ENCODE measurements around the gene OR4E2.
"Not testable (repeated sequence)": the region's sequence is repeated elsewhere in the genome, so short reads cannot be mapped to it uniquely, and the experiment has no call there.

Gene OR4E2, protein sequence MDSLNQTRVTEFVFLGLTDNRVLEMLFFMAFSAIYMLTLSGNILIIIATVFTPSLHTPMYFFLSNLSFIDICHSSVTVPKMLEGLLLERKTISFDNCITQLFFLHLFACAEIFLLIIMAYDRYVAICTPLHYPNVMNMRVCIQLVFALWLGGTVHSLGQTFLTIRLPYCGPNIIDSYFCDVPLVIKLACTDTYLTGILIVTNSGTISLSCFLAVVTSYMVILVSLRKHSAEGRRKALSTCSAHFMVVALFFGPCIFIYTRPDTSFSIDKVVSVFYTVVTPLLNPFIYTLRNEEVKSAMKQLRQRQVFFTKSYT

DNA sequence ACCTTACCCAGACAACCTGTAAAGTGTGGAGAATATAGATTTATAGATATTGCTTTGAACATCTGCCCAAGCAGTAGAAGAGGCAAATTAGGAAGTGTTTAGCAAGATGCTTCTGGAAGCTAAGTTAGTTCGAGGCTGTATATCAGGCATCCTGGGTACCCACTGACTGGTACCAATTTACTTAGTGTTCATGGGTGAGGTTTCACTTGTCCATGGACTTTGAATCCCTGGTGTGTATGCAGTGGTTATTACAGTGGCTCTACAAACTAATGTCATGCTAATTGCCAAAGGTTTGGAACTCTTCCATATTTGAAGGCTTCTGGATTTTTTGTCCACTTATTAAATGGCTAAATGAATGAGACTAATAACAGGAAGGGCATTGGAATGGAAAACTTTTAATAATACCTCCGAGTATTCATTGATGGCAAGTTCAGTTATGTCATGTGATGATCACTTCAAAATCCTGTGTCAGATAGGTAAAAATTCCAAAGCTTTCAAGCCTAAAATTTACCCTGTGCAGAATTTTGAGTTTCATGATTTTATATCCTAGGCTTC, at the start of gene OR4E2:
OR4E2 (plus strand) TSS at position 505 of the 555 bp plus-strand sequence. CDS start 11,248 bp downstream, outside the sequence.
- Histone ChIP-seq H3K9ac (ENCODE audit: low read depth, low read length) (no peak within 1 kb of the TSS), H3K27me3 (ENCODE audit: insufficient read depth, low read length) (no peaks in the 10 kb centered on the region), H3K9me3 (ENCODE audit: insufficient read depth, low read depth, low read length) (no peaks in the 10 kb centered on the region), H3K4me1 (ENCODE audit: insufficient read depth, low read length) (no peaks in the 10 kb centered on the region; the same call in 1 of the 2 replicates), H3K27ac (ENCODE audit: low read length) (no peak within 1 kb of the TSS), H3K4me3 (ENCODE audit: low read length) (no peak within 1 kb of the TSS), H3K36me3 (ENCODE audit: insufficient read depth, low read depth, low read length) (no peaks in the 10 kb centered on the region)

DNA sequence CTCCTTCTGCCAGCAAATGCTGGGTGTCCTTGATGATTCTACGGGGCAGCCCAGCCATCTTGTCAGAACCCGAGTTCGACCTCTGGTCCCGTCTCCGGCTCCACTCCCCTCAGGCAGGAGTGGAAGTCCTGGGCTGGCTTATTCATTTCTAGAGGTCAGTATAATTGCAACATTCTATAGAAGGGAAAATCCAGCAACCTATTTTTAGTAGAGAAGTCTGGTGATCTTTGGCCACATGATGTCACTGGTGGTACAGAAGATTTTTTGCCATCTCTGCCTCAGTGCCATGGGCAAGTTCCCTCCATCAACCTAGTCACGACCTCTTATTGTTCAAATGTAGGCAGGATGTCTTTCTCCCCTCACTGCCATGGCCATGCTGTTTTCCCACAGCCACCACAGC, 41.3 kb upstream of the OR4E2 start:
- Histone ChIP-seq H3K4me3 (ENCODE audit: low read length) (no peak overlapping the region), H3K9me3 (ENCODE audit: insufficient read depth, low read depth, low read length) (no peaks in the 10 kb centered on the region)

DNA sequence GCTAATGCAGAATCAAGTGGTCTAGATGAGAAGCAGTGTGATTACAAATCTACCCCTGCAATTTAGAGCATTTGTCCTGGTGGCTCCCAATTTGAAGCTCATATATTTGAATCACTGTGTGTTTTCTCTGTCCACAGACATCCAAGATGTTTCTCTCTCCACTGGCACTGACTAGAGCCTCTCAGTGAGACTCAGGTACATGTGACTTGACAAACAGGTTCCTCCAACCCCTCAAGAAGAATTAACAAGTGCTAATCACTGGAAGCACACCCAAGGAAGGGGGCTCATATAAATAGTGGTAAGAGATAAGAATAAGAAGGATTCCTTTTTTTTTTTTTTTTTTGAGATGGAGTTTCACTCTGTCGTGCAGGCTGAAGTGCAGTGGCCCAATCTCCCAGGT, 39.4 kb upstream of the OR4E2 start:
- no peaks in the 10 kb centered on the region for H3K36me3 ChIP-seq (ENCODE audit: insufficient read depth, low read depth, low read length)
- H3K9ac ChIP-seq (ENCODE audit: low read depth, low read length) = no peak overlapping the region
- no peak overlapping the region for H3K27ac ChIP-seq (ENCODE audit: low read length)
- H3K9me3 ChIP-seq (ENCODE audit: insufficient read depth, low read depth, low read length) = no peaks in the 10 kb centered on the region
- H3K4me3 ChIP-seq (ENCODE audit: low read length) = no peak overlapping the region
- peaks cover 3% of the 10 kb centered on the region; the same call in 1 of the 2 replicates for H3K4me1 ChIP-seq (ENCODE audit: insufficient read depth, low read length)
- no peaks in the 10 kb centered on the region for H3K27me3 ChIP-seq (ENCODE audit: insufficient read depth, low read length)

More for the DNA sequence above, 41.3 kb upstream of the OR4E2 start:
- Histone ChIP-seq H3K4me1 (ENCODE audit: insufficient read depth, low read length) (peaks cover 1% of the 10 kb centered on the region; the same call in 1 of the 2 replicates), H3K27me3 (ENCODE audit: insufficient read depth, low read length) (no peaks in the 10 kb centered on the region), H3K27ac (ENCODE audit: low read length) (no peak overlapping the region), H3K36me3 (ENCODE audit: insufficient read depth, low read depth, low read length) (no peaks in the 10 kb centered on the region), H3K9ac (ENCODE audit: low read depth, low read length) (no peak overlapping the region)

DNA sequence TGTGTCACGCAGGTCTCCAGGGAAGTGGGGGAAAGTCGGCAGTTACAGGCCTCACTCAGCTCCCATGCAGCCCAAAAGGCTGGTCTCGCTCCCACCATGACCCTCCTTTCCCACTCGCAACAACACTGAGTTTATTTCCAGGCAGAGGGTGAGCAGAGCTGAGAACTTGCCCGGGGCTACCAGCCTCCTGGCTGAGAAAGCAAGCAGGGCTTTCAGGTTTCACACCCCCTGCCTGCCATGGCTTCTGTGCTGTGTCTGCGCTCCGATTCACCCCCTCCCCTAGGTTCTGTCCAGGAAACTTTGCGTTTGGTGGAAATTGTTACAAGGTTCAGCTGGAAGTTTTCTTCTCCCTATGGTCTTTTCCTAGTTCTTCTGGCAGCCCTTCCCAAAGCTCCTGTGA, 36.0 kb upstream of the OR4E2 start:
- Histone ChIP-seq H3K9me3 (ENCODE audit: insufficient read depth, low read depth, low read length) (no peaks in the 10 kb centered on the region), H3K4me1 (ENCODE audit: insufficient read depth, low read length) (peaks cover 3% of the 10 kb centered on the region; the same call in 1 of the 2 replicates), H3K36me3 (ENCODE audit: insufficient read depth, low read depth, low read length) (no peaks in the 10 kb centered on the region), H3K9ac (ENCODE audit: low read depth, low read length) (no peak overlapping the region), H3K27me3 (ENCODE audit: insufficient read depth, low read length) (no peaks in the 10 kb centered on the region), H3K27ac (ENCODE audit: low read length) (no peak overlapping the region), H3K4me3 (ENCODE audit: low read length) (no peak overlapping the region)

DNA sequence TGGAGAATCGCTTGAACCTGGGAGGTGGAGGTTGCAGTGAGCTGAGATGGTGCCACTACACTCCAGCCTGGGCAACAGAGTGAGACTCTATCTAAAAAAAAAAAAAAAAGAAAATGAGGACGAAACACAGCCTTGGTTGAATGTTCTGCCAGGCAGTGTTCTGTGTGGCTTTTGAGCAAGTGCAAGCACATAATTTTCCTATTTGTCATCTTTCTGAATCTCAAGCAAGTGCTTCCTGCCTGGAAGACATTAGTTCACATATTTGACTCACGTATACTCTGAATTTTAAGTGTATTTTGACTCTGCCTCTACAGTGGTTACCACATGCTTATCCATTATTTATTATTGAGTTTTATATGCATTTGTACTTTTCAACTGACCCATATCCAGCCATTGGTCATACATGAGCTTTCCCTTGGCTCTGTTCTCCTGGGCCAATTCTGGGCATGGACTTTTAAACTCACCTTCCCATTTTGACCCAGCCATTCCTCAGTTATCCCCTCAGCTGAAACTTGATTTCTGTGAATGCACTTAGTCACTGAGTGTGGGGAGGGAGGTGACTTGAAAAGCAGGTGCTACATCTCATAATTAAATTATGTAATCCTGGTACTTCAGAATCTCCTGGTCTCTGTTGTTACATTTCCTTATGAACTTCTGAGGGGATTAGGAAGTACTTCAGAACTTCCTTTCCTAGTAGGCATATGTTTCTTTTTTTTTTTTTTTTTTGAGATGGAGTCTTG, 27.0 kb upstream of the OR4E2 start:
- H3K4me1 ChIP-seq (ENCODE audit: insufficient read depth, low read length) = no peaks in the 10 kb centered on the region
- H3K27ac ChIP-seq (ENCODE audit: low read length) = no peak overlapping the region
- H3K9ac ChIP-seq (ENCODE audit: low read depth, low read length) = no peak overlapping the region
- H3K36me3 ChIP-seq (ENCODE audit: insufficient read depth, low read depth, low read length) = no peaks in the 10 kb centered on the region
- no peak overlapping the region for H3K4me3 ChIP-seq (ENCODE audit: low read length)
- no peaks in the 10 kb centered on the region for H3K27me3 ChIP-seq (ENCODE audit: insufficient read depth, low read length)
- no peaks in the 10 kb centered on the region for H3K9me3 ChIP-seq (ENCODE audit: insufficient read depth, low read depth, low read length)

DNA sequence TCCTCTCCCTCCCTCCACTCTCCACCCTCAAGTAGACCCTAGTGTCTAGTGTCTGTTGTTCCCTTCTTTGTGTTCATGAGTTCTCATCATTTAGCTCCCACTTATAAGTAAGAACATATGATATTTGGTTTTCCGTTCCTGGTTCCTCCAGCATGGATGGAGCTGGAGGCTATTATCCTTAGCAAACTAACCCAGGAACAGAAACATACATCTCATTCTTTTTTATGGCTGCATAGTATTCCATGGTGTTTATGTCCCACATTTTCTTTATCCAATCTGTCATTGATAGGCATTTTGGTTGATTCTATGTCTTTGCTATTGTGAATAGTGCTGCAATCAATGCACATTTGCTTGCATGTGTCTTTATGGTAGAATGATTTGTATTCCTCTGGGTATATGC, 23.1 kb upstream of the OR4E2 start:
- not testable (repeated sequence) for H3K4me3 ChIP-seq (ENCODE audit: low read length); H3K9me3 ChIP-seq (ENCODE audit: insufficient read depth, low read depth, low read length); H3K27ac ChIP-seq (ENCODE audit: low read length); H3K36me3 ChIP-seq (ENCODE audit: insufficient read depth, low read depth, low read length); H3K4me1 ChIP-seq (ENCODE audit: insufficient read depth, low read length); H3K9ac ChIP-seq (ENCODE audit: low read depth, low read length); H3K27me3 ChIP-seq (ENCODE audit: insufficient read depth, low read length)

DNA sequence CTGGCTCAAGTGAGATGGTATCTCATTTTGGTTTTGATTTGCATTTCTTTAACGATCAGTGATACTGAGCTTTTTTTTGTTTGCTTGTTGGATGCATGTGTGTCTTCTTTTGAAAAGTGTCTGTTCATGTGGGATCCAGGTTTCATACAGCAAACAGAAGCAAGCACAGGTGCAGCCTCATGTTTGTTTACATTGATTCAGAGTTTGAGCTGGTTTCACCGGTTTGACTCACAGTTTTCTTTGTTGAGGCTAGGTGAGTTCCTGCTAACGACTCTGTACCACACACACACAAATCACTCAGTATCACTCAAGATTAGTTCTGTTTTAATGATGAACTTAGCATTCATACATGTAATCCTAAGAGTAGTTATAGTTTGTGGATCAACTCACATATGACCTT, 22.6 kb upstream of the OR4E2 start:
- no peaks in the 10 kb centered on the region for H3K4me1 ChIP-seq (ENCODE audit: insufficient read depth, low read length)
- no peaks in the 10 kb centered on the region for H3K9me3 ChIP-seq (ENCODE audit: insufficient read depth, low read depth, low read length)
- H3K27ac ChIP-seq (ENCODE audit: low read length) = no peak overlapping the region
- H3K4me3 ChIP-seq (ENCODE audit: low read length) = no peak overlapping the region
- H3K27me3 ChIP-seq (ENCODE audit: insufficient read depth, low read length) = no peaks in the 10 kb centered on the region
- H3K9ac ChIP-seq (ENCODE audit: low read depth, low read length) = no peak overlapping the region
- H3K36me3 ChIP-seq (ENCODE audit: insufficient read depth, low read depth, low read length) = no peaks in the 10 kb centered on the region

DNA sequence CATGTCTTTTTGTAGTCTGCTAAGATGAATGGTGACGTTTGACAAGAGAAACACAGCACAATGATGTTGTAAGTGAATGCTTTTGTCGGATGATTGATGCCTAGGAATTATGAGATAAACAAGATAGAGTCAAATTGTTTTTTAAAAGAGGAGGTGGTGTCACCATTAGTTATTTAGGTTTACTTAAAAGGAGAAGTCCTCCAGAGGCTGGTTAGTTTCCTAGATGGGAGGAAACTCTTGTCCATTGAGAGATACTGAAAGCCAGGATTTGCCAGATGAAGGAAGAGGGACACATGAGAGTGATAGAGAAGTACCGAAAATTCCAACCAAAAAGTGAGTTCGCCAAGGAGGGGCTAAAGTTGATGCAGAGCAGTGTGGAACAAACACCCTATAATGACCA, 18.8 kb upstream of the OR4E2 start, which contains the start of gene OR10G2:
OR10G2 (minus strand) TSS at position 101 of the 400 bp plus-strand sequence; CDS start at position 3, 98 bp downstream.
- H3K27ac ChIP-seq (ENCODE audit: low read length) = no peak within 1 kb of the TSS
- no peaks in the 10 kb centered on the region for H3K9me3 ChIP-seq (ENCODE audit: insufficient read depth, low read depth, low read length)
- no peak within 1 kb of the TSS for H3K4me3 ChIP-seq (ENCODE audit: low read length)
- no peaks in the 10 kb centered on the region for H3K4me1 ChIP-seq (ENCODE audit: insufficient read depth, low read length)
- H3K27me3 ChIP-seq (ENCODE audit: insufficient read depth, low read length) = no peaks in the 10 kb centered on the region
- no peak within 1 kb of the TSS for H3K9ac ChIP-seq (ENCODE audit: low read depth, low read length)
- no peaks in the 10 kb centered on the region for H3K36me3 ChIP-seq (ENCODE audit: insufficient read depth, low read depth, low read length)

DNA sequence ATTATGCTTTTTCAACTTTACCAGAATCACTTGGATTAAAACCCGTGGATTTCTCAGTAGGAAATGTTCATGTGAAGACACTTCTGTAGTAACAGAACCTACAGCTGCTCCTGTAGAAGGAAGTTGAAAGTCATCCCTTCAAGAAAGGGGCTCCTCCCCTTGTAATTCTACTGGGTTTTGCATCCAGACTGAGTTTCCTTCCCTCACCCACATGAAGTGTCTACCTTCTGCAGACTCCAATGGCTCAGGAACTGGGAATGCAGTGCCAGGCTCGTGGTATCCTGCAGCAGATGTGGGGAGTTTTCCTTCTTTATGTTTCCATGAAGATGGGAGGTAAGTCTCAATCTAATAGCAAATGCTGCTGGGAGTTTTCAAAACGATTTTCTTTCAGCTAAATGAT, 11.0 kb upstream of the OR4E2 start:
- Histone ChIP-seq H3K27ac (ENCODE audit: low read length) (no peak overlapping the region), H3K36me3 (ENCODE audit: insufficient read depth, low read depth, low read length) (no peaks in the 10 kb centered on the region), H3K9me3 (ENCODE audit: insufficient read depth, low read depth, low read length) (no peaks in the 10 kb centered on the region), H3K27me3 (ENCODE audit: insufficient read depth, low read length) (no peaks in the 10 kb centered on the region), H3K4me3 (ENCODE audit: low read length) (no peak overlapping the region), H3K4me1 (ENCODE audit: insufficient read depth, low read length) (peaks cover 7% of the 10 kb centered on the region; the same call in 1 of the 2 replicates), H3K9ac (ENCODE audit: low read depth, low read length) (no peak overlapping the region)

DNA sequence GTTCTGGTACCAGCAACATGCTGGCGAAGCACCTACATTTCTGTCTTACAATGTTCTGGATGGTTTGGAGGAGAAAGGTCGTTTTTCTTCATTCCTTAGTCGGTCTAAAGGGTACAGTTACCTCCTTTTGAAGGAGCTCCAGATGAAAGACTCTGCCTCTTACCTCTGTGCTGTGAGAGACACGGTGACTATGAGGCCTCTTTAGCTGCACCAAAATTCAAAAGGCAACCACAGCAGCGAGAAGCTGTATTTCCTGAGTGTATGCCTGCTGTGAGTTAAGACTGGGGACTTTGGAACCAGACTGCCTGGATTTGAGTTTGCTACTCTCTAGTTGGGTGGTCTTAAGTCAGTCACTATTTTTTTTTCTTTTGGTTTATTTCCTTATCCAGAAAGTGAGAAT, 10.2 kb upstream of the OR4E2 start:
- H3K27ac ChIP-seq (ENCODE audit: low read length) = no peak overlapping the region
- no peaks in the 10 kb centered on the region for H3K27me3 ChIP-seq (ENCODE audit: insufficient read depth, low read length)
- no peak overlapping the region for H3K4me3 ChIP-seq (ENCODE audit: low read length)
- no peaks in the 10 kb centered on the region for H3K9me3 ChIP-seq (ENCODE audit: insufficient read depth, low read depth, low read length)
- no peaks in the 10 kb centered on the region for H3K36me3 ChIP-seq (ENCODE audit: insufficient read depth, low read depth, low read length)
- H3K9ac ChIP-seq (ENCODE audit: low read depth, low read length) = no peak overlapping the region
- peaks cover 7% of the 10 kb centered on the region; the same call in 1 of the 2 replicates for H3K4me1 ChIP-seq (ENCODE audit: insufficient read depth, low read length)

DNA sequence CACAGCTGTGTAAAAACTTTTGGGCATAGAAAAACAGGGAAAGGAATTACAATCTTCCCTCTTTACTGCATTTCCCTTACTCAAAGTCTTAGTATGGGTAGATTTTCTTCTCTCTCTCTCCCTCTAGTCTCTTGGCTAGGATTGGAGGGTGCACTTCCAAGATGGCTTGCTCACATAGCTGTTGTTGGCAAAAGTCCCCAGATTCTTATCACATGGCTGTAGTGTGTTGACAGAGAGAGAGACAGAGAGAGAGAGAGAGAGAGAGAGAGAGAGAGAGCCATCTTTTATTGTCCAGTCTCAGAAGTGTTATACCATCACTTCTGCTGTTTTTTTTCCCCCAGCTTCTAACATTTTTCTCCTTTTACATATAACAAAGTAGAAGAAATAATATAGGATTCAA, 6.3 kb upstream of the OR4E2 start:
- Histone ChIP-seq H3K27me3 (ENCODE audit: insufficient read depth, low read length) (no peaks in the 10 kb centered on the region), H3K36me3 (ENCODE audit: insufficient read depth, low read depth, low read length) (no peaks in the 10 kb centered on the region), H3K9ac (ENCODE audit: low read depth, low read length) (no peak overlapping the region), H3K4me1 (ENCODE audit: insufficient read depth, low read length) (peaks cover 7% of the 10 kb centered on the region; the same call in 1 of the 2 replicates), H3K27ac (ENCODE audit: low read length) (no peak overlapping the region), H3K9me3 (ENCODE audit: insufficient read depth, low read depth, low read length) (no peaks in the 10 kb centered on the region), H3K4me3 (ENCODE audit: low read length) (no peak overlapping the region)
